GM18502 (cell line): ENCODE measurements around the gene EME1.
"Not testable (repeated sequence)": the region's sequence is repeated elsewhere in the genome, so short reads cannot be mapped to it uniquely, and the experiment has no call there.

Source experiments
- ATAC-seq: cut with Tn5 transposase; IDR thresholded peaks from one replicate; pipeline ENCODE4 v1.9.1; 2021; ENCODE audit warnings: mild to moderate bottlenecking; ENCODE audit not compliant: unreplicated experiment, poor library complexity

Gene EME1

DNA sequence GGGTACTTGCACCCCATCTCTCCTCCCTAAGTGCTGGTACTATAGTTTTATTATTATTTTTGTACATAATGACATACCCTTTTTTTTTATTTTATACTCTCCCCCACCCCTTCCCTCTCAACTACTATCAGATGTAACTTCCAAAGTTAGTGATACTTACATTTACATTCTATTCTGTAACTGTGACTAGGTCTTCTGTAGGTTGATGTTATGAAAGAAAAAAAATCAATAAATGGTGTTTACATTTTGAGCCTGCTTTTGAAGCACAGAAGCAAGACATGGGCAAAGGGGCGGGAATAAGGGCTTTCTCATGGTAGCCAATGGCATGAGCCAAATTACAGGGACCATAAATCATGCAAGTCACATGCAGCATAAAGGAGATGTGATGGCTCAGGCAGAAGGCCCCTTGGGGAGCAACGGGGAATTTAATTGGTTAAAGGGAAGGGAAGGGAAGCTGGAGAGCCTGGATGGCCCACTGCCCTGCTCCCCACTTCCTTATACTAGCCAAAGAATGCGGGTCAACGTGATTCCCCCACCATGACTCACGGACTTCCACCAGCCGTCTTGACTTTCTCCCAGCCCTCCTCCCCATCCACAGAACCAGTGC, 50.6 kb downstream of the EME1 start:
- no peak for ATAC-seq

- no peak for ATAC-seq
Measured at GRCh38 chr17:50424246-50424995, 51.4 kb downstream of the EME1 start.

GRCh38 chr17:50424996-50425681, 52.1 kb downstream of the EME1 start:
- no peak for ATAC-seq

- peak; percentile 61 for ATAC-seq
Measured at GRCh38 chr17:50425682-50426471, 52.8 kb downstream of the EME1 start, which contains the start of gene ACSF2. ACSF2 (plus strand) TSS chr17:50426218; CDS start chr17:50426262, 44 bp downstream.

DNA sequence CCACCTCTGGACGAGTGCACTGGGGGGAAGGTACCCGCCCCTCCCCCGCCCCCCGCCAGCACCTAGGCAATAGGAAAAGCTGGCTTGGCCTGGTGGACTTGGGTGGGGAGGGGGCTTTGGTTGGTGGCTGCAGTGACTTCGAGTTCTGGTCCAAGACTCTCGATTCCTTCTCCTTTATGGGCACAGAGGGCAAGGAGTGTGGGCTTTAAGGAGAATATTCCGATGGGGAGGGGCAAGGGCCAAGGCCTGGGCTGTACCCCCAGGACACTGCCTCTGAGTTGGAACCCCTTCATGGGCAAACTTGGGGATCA, 53.4 kb downstream of the EME1 start:
- no peak for ATAC-seq

GRCh38 chr17:50426814-50427787, 54.1 kb downstream of the EME1 start:
- no peak for ATAC-seq

DNA sequence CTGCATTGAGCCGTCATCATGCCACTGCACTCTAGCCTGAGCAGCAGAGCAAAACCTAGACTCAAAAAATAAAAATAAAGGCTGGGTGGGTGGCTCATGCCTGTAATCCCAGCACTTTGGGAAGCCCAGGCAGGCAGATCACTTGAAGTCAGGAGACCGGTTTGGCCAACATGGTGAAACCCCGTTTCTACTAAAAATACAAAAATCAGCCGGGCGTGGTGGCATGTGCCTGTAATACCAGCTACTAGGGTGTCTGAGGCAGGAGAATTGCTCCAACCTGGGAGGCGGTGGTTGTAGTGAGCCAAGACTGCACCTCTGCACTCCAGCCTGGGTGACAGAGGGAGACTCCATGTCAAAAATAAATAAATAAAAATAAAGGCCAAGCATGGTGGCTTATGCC, 55.1 kb downstream of the EME1 start:
- ATAC-seq = not testable (repeated sequence)

GRCh38 chr17:50428831-50429424, 55.9 kb downstream of the EME1 start:
- ATAC-seq = no peak

GRCh38 chr17:50429793-50430192, 56.8 kb downstream of the EME1 start:
- ATAC-seq = no peak
